ENCODE results near the gene PLAU.
"Not testable (repeated sequence)": the region's sequence is repeated elsewhere in the genome, so short reads cannot be mapped to it uniquely, and the experiment has no call there.

- TF ChIP-seq CTCF, POLR2A (IDR thresholded peaks at IDR 0.05): not testable (repeated sequence)
These were observed 54.4 kb downstream of the PLAU start for GRCh38 chr10:73965267-73965889.

Data from stomach (tissue), 4 donors.